NB4 (cell line): Measurements from ENCODE around the gene GBX2.

Experiments
- MYC ChIP-seq: IDR thresholded peaks from 2 replicates; pipeline ENCODE4 v1.6.1; 2011; ENCODE audit warnings: low read depth, low read length
- POLR2A ChIP-seq: IDR thresholded peaks from 2 replicates; pipeline ENCODE4 v1.6.1; 2011; ENCODE audit warnings: mild to moderate bottlenecking; ENCODE audit not compliant: insufficient read length; ENCODE audit errors: extremely low read depth
- TF ChIP-seq, protein P1 (sequence below): IDR thresholded peaks from one replicate; pipeline ENCODE4 v1.5.1; 2012; ENCODE audit warnings: low read depth, low read length

DNA sequence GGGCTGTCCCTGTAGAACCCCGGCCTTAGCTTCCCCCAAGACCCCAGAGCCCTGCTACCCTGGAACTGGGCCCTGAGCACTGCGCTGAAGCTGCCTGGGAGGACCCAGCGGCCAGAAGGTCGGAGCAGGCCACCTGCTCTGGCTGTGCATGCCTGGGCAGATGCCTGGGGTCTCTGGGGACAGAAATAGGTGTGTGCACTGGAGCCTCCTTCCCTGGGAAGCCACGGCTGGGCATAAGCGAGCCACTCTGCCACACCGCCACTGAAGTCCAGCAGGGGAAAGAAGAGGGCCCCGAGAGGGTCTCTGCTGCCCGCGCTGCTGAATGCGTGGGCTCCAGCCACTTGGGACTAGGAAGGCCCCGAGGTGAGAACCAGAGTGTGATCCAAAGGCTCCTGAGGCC, 6.7 kb downstream of the GBX2 start:
- TF ChIP-seq, protein P1, sequence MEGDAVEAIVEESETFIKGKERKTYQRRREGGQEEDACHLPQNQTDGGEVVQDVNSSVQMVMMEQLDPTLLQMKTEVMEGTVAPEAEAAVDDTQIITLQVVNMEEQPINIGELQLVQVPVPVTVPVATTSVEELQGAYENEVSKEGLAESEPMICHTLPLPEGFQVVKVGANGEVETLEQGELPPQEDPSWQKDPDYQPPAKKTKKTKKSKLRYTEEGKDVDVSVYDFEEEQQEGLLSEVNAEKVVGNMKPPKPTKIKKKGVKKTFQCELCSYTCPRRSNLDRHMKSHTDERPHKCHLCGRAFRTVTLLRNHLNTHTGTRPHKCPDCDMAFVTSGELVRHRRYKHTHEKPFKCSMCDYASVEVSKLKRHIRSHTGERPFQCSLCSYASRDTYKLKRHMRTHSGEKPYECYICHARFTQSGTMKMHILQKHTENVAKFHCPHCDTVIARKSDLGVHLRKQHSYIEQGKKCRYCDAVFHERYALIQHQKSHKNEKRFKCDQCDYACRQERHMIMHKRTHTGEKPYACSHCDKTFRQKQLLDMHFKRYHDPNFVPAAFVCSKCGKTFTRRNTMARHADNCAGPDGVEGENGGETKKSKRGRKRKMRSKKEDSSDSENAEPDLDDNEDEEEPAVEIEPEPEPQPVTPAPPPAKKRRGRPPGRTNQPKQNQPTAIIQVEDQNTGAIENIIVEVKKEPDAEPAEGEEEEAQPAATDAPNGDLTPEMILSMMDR = no peak
- TF ChIP-seq MYC (no peak), POLR2A (no peak)
